ENCODE results near the gene BARD1.
"Not testable (repeated sequence)": the region's sequence is repeated elsewhere in the genome, so short reads cannot be mapped to it uniquely, and the experiment has no call there.

- TF ChIP-seq SUZ12 (IDR thresholded peaks at IDR 0.05; ENCODE audit: extremely low read depth, insufficient read depth, insufficient read length); YY1 (IDR thresholded peaks at IDR 0.05; ENCODE audit: insufficient read depth, insufficient read length); ZNF274 (IDR thresholded peaks at IDR 0.05; ENCODE audit: low read depth, low read length): not testable (repeated sequence)
Observed at GRCh38 chr2:214717837-214718236, 91.6 kb downstream of the BARD1 start.

Measured in NT2/D1 (cell line).